ENCODE data around the gene BMP2K.
A peak's percentile ranks its signal among the peaks of the same experiment; 100 is the strongest.

Gene BMP2K

GRCh38 chr4:78777576-78777940 lies 1.4 kb downstream of the BMP2K start:
- H3K36me3 ChIP-seq, result no peaks in the 10 kb centered on the region
- H3K27me3 ChIP-seq (ENCODE audit: insufficient read depth, low read depth, severe bottlenecking), result no peaks in the 10 kb centered on the region
- DNase-seq, result no peak
- no peak overlapping the region for H3K27ac ChIP-seq
- no peaks in the 10 kb centered on the region for H3K9me3 ChIP-seq (ENCODE audit: severe bottlenecking)
- TF ChIP-seq CTCF (IDR thresholded peaks at IDR 0.05; ENCODE audit: low read depth, low read length), result no peak
- H3K4me3 ChIP-seq (ENCODE audit: low read depth, low read length), result peak overlapping the region; percentile 87; the same call in 1 of the 2 replicates

- Histone ChIP-seq H3K9me3 (ENCODE audit: severe bottlenecking) (no peaks in the 10 kb centered on the region), H3K36me3 (no peaks in the 10 kb centered on the region), H3K4me3 (ENCODE audit: low read depth, low read length) (no peak overlapping the region), H3K27me3 (ENCODE audit: insufficient read depth, low read depth, severe bottlenecking) (no peaks in the 10 kb centered on the region), H3K27ac (no peak overlapping the region)
- no peak for TF ChIP-seq CTCF (IDR thresholded peaks at IDR 0.05; ENCODE audit: low read depth, low read length)
- DNase-seq, result no peak
These were observed 2.4 kb downstream of the BMP2K start for GRCh38 chr4:78778530-78778929.

- Histone ChIP-seq H3K4me3 (ENCODE audit: low read depth, low read length) (no peak overlapping the region), H3K9me3 (ENCODE audit: severe bottlenecking) (no peaks in the 10 kb centered on the region), H3K27ac (no peak overlapping the region), H3K27me3 (ENCODE audit: insufficient read depth, low read depth, severe bottlenecking) (no peaks in the 10 kb centered on the region), H3K36me3 (no peaks in the 10 kb centered on the region)
- no peak for DNase-seq
- no peak for TF ChIP-seq CTCF (IDR thresholded peaks at IDR 0.05; ENCODE audit: low read depth, low read length)
These were observed 3.1 kb downstream of the BMP2K start for GRCh38 chr4:78779280-78779679.

- Histone ChIP-seq H3K4me3 (ENCODE audit: low read depth, low read length) (no peak overlapping the region), H3K27me3 (ENCODE audit: insufficient read depth, low read depth, severe bottlenecking) (no peaks in the 10 kb centered on the region), H3K9me3 (ENCODE audit: severe bottlenecking) (no peaks in the 10 kb centered on the region), H3K27ac (no peak overlapping the region), H3K36me3 (no peaks in the 10 kb centered on the region)
- no peak for DNase-seq
- TF ChIP-seq CTCF (IDR thresholded peaks at IDR 0.05; ENCODE audit: low read depth, low read length), result no peak
These were observed 3.9 kb downstream of the BMP2K start for GRCh38 chr4:78780093-78780492.

- no peak overlapping the region for H3K4me3 ChIP-seq (ENCODE audit: low read depth, low read length)
- no peaks in the 10 kb centered on the region for H3K9me3 ChIP-seq (ENCODE audit: severe bottlenecking)
- H3K36me3 ChIP-seq, result no peaks in the 10 kb centered on the region
- no peak for DNase-seq
- TF ChIP-seq CTCF (IDR thresholded peaks at IDR 0.05; ENCODE audit: low read depth, low read length), result no peak
- no peak overlapping the region for H3K27ac ChIP-seq
- H3K27me3 ChIP-seq (ENCODE audit: insufficient read depth, low read depth, severe bottlenecking), result no peaks in the 10 kb centered on the region
These were observed 5.0 kb downstream of the BMP2K start for GRCh38 chr4:78781139-78781538.

GRCh38 chr4:78781924-78782323 lies 5.8 kb downstream of the BMP2K start:
- no peak overlapping the region for H3K27ac ChIP-seq
- H3K36me3 ChIP-seq, result no peaks in the 10 kb centered on the region
- TF ChIP-seq CTCF (IDR thresholded peaks at IDR 0.05; ENCODE audit: low read depth, low read length), result no peak
- H3K4me3 ChIP-seq (ENCODE audit: low read depth, low read length), result no peak overlapping the region
- no peaks in the 10 kb centered on the region for H3K9me3 ChIP-seq (ENCODE audit: severe bottlenecking)
- DNase-seq, result no peak
- H3K27me3 ChIP-seq (ENCODE audit: insufficient read depth, low read depth, severe bottlenecking), result no peaks in the 10 kb centered on the region
